Measurements from ENCODE around the gene TSC22D3.
"Not testable (repeated sequence)": the region's sequence is repeated elsewhere in the genome, so short reads cannot be mapped to it uniquely, and the experiment has no call there.

The TSC22D3 gene

GRCh38 chrX:107775734-107776511 is at the start of gene TSC22D3:
Gene TSC22D3 (minus strand): TSS chrX:107775787. CDS start chrX:107775419, 368 bp downstream.
- DNase-seq = no peak

- DNase-seq = no peak
Measured at GRCh38 chrX:107823456-107823855, 47.9 kb upstream of the TSC22D3 start.

GRCh38 chrX:107823042-107823441 is 47.5 kb upstream of the TSC22D3 start:
- no peak for DNase-seq

DNA sequence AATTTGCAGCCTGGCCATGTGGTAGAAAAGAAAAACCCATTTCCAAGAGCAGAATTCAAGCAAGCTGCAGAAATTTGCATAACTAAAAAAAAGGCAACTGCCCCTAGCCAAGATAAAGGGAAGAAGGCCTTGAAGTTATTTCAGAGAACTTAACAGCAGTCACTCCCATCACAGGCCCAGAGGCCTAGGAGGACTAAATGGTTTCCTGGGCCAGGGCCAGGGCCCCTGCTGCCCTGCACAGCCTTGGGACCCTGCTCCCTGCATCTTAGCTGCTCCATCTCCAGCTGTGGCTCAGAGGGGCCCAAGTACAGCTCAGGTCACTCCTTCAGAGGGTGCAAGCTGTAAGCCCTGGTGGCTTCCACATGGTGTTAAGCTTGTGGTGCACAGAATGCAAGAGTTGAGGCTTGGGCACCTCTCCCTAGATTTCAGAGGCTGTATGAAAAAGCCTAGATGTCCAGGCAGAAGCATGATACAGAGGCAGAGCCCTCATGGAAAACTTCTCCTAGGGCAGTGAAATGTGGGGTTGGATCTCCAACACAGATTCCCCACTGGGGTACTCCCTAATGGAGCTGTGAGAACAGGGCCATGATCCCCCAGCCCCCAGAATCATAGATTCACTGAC is 43.4 kb upstream of the TSC22D3 start:
- DNase-seq = no peak

GRCh38 chrX:107810053-107810452 is 34.5 kb upstream of the TSC22D3 start:
- DNase-seq = not testable (repeated sequence)

DNA sequence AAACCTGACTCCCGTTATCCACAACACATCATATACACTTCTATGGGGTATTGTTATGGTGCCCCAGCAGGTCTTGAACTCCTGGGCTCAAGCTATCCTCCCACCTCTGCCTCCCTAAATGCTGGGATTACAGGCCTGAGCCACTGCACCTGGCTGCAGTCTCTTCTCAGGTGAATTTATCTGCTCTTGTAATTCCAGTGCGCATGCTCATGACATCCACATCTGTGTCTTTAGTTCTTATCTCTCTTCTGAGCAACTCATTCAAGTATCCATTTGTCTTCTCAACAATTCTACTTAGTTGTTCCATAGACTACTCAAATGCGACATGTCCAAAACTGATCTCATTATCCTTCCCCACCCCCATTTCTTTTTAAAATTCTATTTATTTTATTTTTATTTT is 29.6 kb upstream of the TSC22D3 start:
- DNase-seq = no peak

GRCh38 chrX:107804427-107804826 is 28.8 kb upstream of the TSC22D3 start:
- DNase-seq = no peak

DNA sequence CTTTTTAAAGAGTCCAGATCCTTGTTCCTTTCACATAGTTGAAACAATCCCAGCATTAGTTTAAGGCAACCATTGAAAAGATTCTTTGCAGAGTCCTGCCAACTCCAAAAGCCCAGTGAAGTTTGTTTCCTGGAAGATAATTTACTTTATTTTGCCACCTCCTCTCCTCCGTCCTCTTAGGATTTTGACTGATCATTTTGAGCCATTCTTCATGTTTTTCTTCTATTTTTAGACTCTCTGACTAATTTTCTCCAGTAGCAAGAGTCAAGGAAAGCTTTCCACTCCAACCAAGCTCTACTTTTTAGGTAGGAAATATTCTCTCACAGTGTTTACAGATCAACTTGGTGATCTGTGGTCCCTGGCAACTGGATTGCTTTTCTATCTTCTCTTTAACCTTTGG is 12.2 kb upstream of the TSC22D3 start:
- DNase-seq = no peak

- no peak for DNase-seq
Measured at GRCh38 chrX:107780525-107780924, 4.9 kb upstream of the TSC22D3 start.

GRCh38 chrX:107777536-107777832 is 1.9 kb upstream of the TSC22D3 start, which contains the start of gene NCBP2L:
Gene NCBP2L (plus strand): TSS chrX:107777733. CDS start chrX:107794221, 16,488 bp downstream.
- DNase-seq = no peak

GRCh38 chrX:107776649-107777535 is 1.3 kb upstream of the TSC22D3 start:
- peak; percentile 20 for DNase-seq

DNA sequence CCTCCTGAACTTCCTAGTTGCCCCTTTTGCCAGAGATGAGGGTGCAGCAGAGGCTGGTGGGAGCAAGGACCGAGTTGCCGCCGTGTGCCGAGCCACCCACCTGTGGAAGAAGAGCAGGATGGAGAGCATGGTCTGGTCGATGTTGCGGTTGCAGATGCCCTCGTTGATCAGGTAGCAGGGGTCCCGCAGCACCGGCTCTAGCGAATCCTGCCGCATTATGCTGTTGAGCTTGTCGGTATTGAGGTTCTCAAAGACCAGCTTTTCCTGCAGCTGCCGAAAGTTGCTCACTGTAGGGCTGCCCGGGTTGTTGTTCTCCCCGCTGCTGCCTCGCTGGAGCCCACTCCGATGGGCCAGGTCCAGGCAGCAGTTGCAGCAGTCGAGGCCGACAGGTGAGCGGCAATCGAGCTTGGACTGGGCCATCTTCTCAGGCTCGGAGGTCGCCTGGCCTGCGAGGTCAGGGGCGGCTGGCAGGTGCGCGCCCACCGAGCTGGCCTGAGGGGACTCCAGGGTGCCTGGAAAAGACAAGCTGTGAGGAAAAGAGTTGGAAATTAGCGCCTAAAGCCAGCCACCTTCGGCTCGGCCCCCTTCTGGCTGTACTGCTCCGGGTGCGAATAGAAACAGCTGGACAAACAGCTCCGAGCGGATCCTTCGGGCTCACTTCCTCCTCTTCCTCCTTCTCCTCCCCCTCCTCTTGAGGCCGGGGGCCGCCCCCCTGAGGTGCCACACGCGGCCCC is 420 bp downstream of the TSC22D3 start:
- no peak for DNase-seq

- DNase-seq = no peak
Measured at GRCh38 chrX:107773906-107774435, 1.6 kb downstream of the TSC22D3 start.

DNA sequence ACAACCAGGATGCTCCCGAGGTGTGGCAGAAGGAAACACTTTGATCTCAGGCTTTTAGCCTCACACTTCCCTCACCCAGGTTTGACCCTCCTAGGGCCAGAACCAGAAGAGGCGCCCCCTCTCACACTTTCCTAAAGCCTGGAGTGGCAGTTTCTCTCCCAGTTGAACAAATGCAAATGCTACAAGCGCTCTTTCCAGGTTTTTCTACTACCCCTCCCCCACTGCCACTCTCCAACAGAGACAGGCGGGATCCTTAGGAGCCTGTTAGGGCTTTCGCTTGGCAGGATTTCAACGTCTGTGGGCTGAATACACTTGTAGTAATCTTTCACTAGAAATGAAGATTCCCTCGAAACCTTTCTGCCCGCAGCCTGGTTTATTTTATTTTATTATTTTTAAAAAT is 2.4 kb downstream of the TSC22D3 start:
- DNase-seq = no peak

DNA sequence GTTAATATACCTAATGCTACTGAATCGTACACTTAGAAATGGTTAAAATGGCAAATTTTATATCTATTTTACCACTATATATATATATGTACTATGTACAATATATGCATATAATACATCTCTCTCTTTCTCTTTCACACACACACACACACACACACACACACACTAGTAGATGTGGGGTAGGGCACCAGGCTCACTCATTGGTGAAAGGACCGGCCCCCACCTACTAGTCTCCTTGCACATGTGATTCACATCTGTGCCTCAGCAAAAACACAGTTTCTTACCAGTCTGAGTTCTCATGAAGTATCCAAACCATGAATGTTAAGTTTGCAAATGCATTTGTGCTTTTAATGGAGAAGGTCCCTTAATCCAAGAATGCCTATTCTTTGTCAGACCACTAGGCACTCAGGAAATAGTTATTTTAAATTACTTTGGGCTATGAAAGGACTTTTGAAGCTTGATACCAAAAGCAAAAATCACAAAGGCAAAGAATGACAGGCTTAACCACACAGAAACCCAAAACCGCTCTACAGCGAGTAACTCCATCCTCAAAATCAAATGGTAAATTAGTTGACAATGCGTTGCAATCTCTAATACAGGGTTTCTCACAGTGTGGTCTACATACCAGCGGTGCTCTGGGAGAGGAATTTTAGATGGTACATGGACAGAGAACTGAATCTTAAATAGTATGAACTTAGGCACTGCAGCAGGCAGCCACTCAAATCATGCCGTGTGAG is 5.8 kb downstream of the TSC22D3 start:
- DNase-seq = no peak

DNA sequence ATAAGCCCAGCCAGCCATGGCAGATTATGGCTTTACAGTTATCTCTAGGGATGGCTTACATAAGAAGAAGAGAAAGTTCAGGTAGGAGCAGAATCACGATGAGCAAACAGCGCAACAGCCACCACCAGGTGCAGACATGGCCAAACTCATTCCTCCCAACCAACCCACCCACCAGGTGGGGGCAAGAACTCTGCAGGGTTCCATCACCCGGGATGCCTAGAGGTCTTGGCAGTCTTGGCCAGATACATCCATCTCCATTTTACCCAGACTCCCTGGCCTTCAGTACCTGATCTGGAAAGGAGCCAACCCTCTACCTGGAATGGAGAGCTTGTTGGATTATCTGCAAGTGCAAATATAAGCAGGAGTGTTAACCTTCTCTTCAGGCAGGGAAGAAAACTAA is 7.5 kb downstream of the TSC22D3 start:
- DNase-seq = no peak

DNA sequence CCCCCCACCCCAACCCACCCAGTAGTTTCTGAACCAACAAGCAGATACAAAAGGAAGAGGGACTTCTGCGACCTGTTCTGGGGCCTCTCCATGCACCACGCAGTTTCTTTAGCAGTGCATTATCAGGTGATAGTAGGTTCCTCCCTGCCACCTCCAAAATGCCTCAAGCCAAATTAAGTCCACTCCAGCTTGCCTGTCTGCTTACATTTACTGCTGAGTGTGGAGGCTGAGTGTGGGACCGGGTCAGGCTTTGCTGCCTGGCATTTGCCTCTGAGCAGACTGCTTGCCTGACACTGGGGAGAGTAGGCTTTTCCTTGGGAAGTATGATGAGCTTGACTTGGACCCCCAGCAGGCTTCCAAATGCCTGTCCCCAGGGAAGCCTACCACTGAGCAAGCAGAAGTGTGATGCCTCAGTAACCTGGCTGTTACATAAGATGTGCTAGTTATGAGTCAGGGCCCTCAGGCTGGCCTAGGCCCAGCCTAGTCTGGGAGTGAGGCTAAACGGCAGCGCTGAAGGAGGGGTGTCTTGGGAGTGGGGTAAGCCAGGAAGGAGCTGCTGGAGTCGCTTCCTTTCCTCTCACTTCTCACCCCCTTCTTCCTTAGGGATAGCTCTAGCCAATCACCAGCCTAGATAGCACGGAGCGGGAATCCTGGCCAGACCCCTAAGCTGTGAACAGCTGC is 9.0 kb downstream of the TSC22D3 start:
- no peak for DNase-seq

GRCh38 chrX:107764845-107765608 is 10.6 kb downstream of the TSC22D3 start:
- no peak for DNase-seq

- no peak for DNase-seq
Measured at GRCh38 chrX:107763647-107764046, 11.9 kb downstream of the TSC22D3 start.

- no peak for DNase-seq
Measured at GRCh38 chrX:107760304-107761077, 15.1 kb downstream of the TSC22D3 start.
